SK-N-SH treated with all-trans-retinoic acid at 6 μM for 48 hours (cell line): ENCODE measurements around the gene LIMS4.
"Not testable (repeated sequence)": the region's sequence is repeated elsewhere in the genome, so short reads cannot be mapped to it uniquely, and the experiment has no call there.

Source experiments
- ARNTL ChIP-seq: fragments of 450-650 bp; formaldehyde crosslinking; IDR thresholded peaks from 2 replicates; pipeline ENCODE4 v1.5.0; 2020; ENCODE audit warnings: low read depth, mild to moderate bottlenecking, moderate library complexity, borderline replicate concordance
- BACH2 ChIP-seq: fragments of 250-450 bp; sonication (Bioruptor Pico); IDR thresholded peaks from 2 replicates; pipeline ENCODE4 v1.9.0; 2021; ENCODE audit warnings: mild to moderate bottlenecking, borderline replicate concordance
- CSDC2 ChIP-seq: fragments of 250-450 bp; sonication (Bioruptor Pico); IDR thresholded peaks from 2 replicates; pipeline ENCODE4 v1.5.0; 2020; ENCODE audit warnings: mild to moderate bottlenecking, moderate library complexity
- CSRNP3 ChIP-seq: fragments of 250-450 bp; sonication (Bioruptor Pico); IDR thresholded peaks from 2 replicates; pipeline ENCODE4 v1.5.1; 2021; ENCODE audit warnings: mild to moderate bottlenecking, moderate library complexity
- GLIS3 ChIP-seq: fragments of 250-450 bp; sonication (Bioruptor Pico); IDR thresholded peaks from 2 replicates; pipeline ENCODE4 v1.5.0; 2020; ENCODE audit warnings: mild to moderate bottlenecking, moderate library complexity
- OSR1 ChIP-seq: fragments of 250-450 bp; sonication (Bioruptor Pico); IDR thresholded peaks from 2 replicates; pipeline ENCODE4 v1.8.0; 2022; ENCODE audit warnings: moderate library complexity, mild to moderate bottlenecking, inconsistent platforms
- PATZ1 ChIP-seq: fragments of 250-450 bp; sonication (Bioruptor Pico); IDR thresholded peaks from 2 replicates; pipeline ENCODE4 v1.8.0; 2020; ENCODE audit warnings: mild to moderate bottlenecking, moderate library complexity, borderline replicate concordance
- PPARA ChIP-seq: fragments of 250-450 bp; sonication (Bioruptor Pico); IDR thresholded peaks from 2 replicates; pipeline ENCODE4 v1.5.0; 2020; ENCODE audit warnings: mild to moderate bottlenecking, borderline replicate concordance
- RARB ChIP-seq: fragments of 250-450 bp; sonication (Bioruptor Pico); IDR thresholded peaks from 2 replicates; pipeline ENCODE4 v1.8.0; 2021; ENCODE audit warnings: mild to moderate bottlenecking, moderate library complexity
- SNAI2 ChIP-seq: fragments of 250-450 bp; sonication (Bioruptor Pico); IDR thresholded peaks from 2 replicates; pipeline ENCODE4 v1.5.0; 2020; ENCODE audit warnings: mild to moderate bottlenecking, moderate library complexity
- TOX ChIP-seq: fragments of 250-450 bp; sonication (Bioruptor Pico); IDR thresholded peaks from 2 replicates; pipeline ENCODE4 v1.8.0; 2021; ENCODE audit warnings: mild to moderate bottlenecking, moderate library complexity, borderline replicate concordance
- ZNF70 ChIP-seq: fragments of 450-650 bp; formaldehyde crosslinking; IDR thresholded peaks from 2 replicates; pipeline ENCODE4 v1.5.0; 2020; ENCODE audit warnings: mild to moderate bottlenecking, moderate library complexity

GRCh38 chr2:110395990-110396389 lies 76.6 kb downstream of the LIMS4 start:
- not testable (repeated sequence) for TF ChIP-seq PATZ1 (CRISPR knock-in tag); SNAI2 (CRISPR knock-in tag); ZNF70; CSDC2 (CRISPR knock-in tag); TOX; ARNTL (CRISPR knock-in tag); PPARA (CRISPR knock-in tag); CSRNP3; OSR1 (CRISPR knock-in tag); RARB (CRISPR knock-in tag); GLIS3 (CRISPR knock-in tag); BACH2 (CRISPR knock-in tag)
